T-helper 2 cell treated with Interferon-gamma antibody and Interleukin-4, amounts not matched to agents 100 ng/mL and 5 ng/mL, for 36 hours (primary cell): Measurements from ENCODE around the gene NUCB2. TPM values are rescaled to one million over a fixed set of nuclear protein-coding genes. Genes with fewer than 3 reads are reported as not detected.
"Not testable (repeated sequence)": the region's sequence is repeated elsewhere in the genome, so short reads cannot be mapped to it uniquely, and the experiment has no call there.

Experiments used
- intact Hi-C: fragments of 100-400 bp; cut with micrococcal nuclease; formaldehyde crosslinking; loops from one replicate; pipeline ENCODE4 v1.15.1; 2023
- total RNA-seq: library from RNA; stranded (reverse); gene quantifications from 2 replicates; pipeline ENCODE4 v1.2.3, GENCODE V29; 2022

The NUCB2 gene
- total RNA-seq, 1 donor from 2014 or later: 210 TPM

- intact Hi-C loops: not testable (repeated sequence)
Measured at GRCh38 chr11:17268500-17268899, 8.0 kb upstream of the NUCB2 start.

- intact Hi-C loops: no loop called here
Measured at GRCh38 chr11:17268902-17269301, 7.6 kb upstream of the NUCB2 start.

GRCh38 chr11:17272801-17273200 is 3.7 kb upstream of the NUCB2 start:
- intact Hi-C loops: no loop called here

- intact Hi-C loops: no loop called here
Measured at GRCh38 chr11:17273211-17273610, 3.3 kb upstream of the NUCB2 start.

GRCh38 chr11:17273668-17274282 is 2.8 kb upstream of the NUCB2 start:
- intact Hi-C loops: no loop called here

- intact Hi-C loops: loop anchor here (1.0 kb wide), 3 partner anchors 10 to 537 kb away; partner anchors contain the start of gene C11orf58
Measured at GRCh38 chr11:17275400-17276235, 921 bp upstream of the NUCB2 start.

DNA sequence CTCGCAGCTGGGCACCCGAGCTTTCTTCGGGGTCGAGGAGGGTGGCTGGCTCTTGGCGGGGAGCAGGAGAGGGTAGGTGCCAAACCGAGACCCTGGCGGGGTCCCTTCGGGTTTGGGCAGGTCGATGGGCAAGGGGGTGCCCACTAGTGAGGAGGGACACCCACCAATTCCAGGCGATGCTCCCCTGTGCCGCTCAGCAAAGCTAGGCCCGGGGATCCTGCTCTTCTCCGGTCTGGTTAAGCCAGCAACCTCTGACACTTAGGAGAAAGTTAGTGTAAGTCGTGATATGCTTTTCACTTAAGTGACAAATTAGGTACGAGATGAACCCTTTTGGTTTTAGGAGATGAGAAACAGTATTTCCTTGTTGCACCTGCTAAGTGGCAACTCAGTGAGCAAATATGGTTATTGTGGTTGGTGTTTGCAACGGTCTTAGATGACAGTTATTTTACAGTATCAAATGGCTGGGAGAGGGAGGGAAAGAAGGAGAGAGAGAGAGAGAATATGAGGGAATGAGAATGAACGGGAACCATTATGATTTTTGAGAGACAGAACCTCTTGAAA is 565 bp downstream of the NUCB2 start:
- intact Hi-C loops: loop anchor here (1.0 kb wide), 3 partner anchors 46 to 200 kb away; partner anchors contain the start of gene RPS13

GRCh38 chr11:17280494-17281127 is 4.1 kb downstream of the NUCB2 start:
- intact Hi-C loops: no loop called here

DNA sequence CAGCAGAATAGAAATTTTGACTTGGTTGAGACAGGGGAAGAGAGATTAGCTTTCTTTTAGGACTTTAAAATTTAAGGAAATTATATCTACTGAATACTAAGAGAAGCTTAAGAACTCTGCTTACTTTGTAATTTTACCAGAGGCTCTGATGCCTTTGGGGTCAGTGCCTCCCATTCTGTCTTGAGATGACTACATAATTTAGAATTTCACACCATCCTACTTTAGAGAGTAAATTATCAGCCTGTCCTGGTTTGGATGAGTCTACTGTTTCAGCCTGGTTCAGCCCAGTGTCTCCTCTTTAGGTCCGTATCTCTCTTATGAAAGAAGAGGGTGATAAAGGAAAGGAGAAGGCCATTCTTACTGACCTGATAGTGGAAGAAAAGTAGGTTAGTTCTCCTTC is 9.8 kb downstream of the NUCB2 start:
- intact Hi-C loops: no loop called here

- intact Hi-C loops: no loop called here
Measured at GRCh38 chr11:17287058-17287457, 10.5 kb downstream of the NUCB2 start.

- intact Hi-C loops: no loop called here
Measured at GRCh38 chr11:17291710-17292109, 15.2 kb downstream of the NUCB2 start.

- intact Hi-C loops: no loop called here
Measured at GRCh38 chr11:17293311-17293710, 16.8 kb downstream of the NUCB2 start.

DNA sequence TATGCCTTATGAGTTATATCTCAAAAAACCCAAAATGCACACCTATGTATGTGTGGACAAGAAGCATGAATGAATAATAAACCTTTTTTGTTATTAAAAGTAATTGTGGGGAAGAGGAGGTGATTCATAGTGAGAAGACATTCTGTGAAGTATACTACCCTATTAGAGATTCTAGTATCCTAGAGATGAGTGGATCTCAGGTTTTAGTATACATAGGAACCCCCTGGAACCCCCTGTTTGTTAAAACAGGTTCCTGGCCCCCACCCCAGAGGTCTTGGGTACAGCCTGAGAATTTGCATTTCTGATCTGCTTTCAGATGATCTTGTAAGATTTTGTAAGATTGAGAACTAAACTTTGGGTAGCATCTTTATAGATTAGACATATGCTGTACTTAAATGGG is 17.5 kb downstream of the NUCB2 start:
- intact Hi-C loops: no loop called here

DNA sequence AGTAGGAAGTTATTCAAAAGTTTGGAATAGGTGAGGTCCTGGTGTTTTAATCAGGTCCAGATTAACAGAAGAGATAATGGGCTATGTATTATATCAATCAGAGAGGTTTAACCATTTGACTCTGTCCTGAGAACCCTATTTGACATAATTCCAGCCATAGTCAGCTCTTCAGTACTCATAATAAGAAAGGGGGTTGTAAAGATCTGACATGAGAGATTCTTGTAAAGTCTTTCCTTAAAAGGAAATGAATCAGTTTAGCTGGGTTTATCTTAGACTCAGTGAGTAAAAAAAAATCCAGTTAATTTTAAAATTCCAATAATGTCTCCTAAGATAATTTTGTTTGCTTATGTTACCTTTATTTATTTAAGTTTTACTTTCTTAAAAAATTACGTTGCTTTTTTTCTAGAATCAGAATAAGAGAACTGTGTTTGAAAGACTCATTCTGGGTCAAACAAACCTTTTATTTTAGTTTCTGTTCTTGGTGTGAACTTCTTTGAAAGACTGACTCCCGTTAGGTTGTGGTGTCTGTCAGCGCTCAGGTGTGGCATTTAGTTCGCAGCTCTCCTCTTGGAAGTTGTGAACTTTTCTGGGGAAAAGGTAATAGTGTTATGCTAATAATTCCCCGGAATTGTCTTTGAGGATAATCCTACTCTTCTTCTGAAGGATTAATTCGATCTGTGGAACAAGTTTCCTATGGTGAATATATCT is 20.5 kb downstream of the NUCB2 start:
- intact Hi-C loops: loop anchor here (5.0 kb wide), 2 partner anchors 55 to 65 kb away; partner anchors contain the start of gene NCR3LG1

DNA sequence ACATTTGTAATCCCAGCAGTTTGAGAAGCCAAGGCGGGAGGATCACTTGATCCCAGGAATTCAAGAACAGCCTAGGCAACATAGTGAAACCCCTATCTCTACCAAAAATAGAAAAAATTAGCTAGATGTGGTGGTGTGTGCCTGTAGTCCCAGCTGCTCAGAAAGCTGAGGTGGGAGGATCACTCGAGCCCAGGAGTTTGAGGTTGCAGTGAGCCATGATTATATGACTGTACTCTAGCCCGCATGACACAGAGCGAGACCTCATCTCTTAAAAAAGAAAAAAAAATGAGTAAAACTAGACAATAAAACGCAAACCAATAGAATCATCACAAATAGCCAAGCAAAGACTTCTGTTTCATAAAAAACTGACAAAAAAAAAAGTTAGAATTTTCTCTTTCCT is 21.8 kb downstream of the NUCB2 start:
- intact Hi-C loops: loop anchor here (5.0 kb wide), 2 partner anchors 54 to 66 kb away; partner anchors contain the start of gene NCR3LG1

- intact Hi-C loops: no loop called here
Measured at GRCh38 chr11:17300372-17300771, 23.8 kb downstream of the NUCB2 start.

DNA sequence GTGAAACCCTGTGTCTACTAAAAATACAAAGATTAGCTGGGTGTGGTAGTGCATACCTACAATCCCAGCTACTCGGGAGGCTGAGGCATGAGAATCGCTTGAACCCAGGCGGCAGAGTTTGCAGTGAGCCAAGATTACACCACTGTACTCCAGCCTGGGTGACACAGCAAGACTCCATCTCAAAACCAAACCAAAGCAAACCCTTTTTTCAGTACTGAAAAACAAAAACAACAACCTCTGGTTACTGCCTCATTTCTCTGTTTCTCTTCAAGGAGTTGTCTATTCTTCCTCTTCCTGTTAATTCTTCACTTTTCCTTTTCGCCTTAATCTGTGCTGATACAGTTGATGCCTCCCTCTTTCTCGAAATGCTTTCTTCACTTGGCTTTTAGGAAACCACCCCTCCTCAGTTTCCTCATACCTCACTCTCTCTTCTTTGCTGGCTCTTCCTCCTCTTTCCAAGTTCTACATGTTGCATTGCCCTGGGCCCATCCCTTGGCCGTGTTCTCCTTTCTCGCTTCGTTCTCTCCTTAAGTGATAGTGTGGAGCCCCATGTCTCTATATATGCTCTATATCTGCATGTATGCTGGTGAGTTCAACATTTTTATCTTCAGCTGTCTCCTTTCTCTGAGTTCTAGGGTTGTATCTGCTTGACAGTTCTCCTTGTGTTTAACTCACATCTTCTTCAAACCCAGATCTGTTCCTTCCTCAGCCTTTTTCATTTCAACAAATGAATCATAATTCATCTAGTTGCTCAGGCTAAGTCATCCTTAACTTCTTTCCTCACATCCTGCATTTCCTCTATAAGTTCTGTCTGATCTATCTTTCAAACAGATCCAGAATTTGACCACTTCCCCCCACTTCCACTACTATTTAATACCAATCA is 37.1 kb downstream of the NUCB2 start:
- intact Hi-C loops: no loop called here

DNA sequence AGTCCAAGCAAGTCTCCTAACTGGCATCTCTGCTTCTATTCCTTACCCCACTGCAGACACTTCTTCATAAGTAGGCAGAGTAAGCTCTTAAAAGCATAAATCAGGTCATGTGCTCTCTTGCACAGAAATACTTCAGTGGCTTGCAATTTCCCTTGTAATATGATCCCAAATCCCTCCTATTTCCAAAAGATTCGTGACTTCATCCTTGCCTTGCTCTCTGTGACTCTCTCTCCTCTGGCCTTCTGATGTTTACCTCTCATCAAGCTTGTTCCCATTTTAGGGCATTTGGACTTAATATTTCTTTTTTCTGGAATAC is 37.7 kb downstream of the NUCB2 start:
- intact Hi-C loops: no loop called here

- intact Hi-C loops: no loop called here
Measured at GRCh38 chr11:17314904-17315426, 38.4 kb downstream of the NUCB2 start.

DNA sequence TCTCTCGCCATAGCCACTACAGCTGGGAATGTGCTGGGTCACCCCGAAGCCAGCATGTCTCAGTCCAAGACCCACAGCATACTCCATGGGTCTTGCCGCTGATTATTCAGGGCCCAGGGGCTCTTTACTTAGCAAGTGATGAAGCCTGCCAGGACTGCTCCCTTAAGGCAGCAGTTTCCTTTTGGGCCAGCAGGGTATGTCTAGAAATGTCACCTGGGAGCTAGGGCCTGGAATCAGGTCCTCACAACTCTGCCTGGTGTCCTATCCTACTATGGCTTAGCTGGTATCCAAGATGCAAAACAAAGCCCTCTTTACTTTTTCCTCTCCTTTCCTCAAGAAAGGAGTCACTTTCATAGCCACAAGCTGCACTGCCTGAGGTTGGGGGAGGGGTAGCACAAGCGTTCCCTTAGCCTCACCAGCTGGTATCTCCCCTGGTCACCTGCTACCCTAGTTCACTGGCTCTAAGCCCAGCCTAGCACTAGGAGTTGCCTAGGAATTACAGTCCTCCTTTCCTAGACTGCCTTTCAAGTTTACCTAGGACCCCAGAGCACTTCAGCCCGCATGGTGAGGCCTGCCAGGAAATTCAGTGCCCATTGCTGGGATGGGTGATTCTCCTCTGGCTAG is 52.4 kb downstream of the NUCB2 start:
- intact Hi-C loops: no loop called here
